K562 (cell line): Measurements from ENCODE around the gene ITGA2B. TPM values are rescaled to one million over a fixed set of nuclear protein-coding genes. Genes with fewer than 3 reads are reported as not detected.

Experiments used
- ATAC-seq: fragments of 200-7000 bp; cut with Tn5 transposase; 3 replicates; pipeline ENCODE4 v1.9.1; 2020; ENCODE audit warnings: moderate library complexity
- Bru-seq: library from RNA; stranded (reverse); fragments of 400-500 nt; gene quantifications from one replicate; lab custom pipeline; 2021; lab: Mats Ljungman, UMichigan
- BruChase-seq, 2 experiments: library from RNA; stranded (reverse); fragments of 400-500 nt; gene quantifications; one replicate each; lab custom pipeline; 2021; lab: Mats Ljungman, UMichigan
- BruUV-seq: library from RNA; stranded (reverse); fragments of 400-500 nt; replicated peaks from 2 replicates; lab custom pipeline; 2021; lab: Mats Ljungman, UMichigan
- CTCF ChIA-PET: fragments of 300-600 bp; formaldehyde crosslinking; extraction: SDS; loops from one replicate; lab custom pipeline; 2021; ENCODE audit warnings: low intra/inter-chr PET ratio; lab: Yijun Ruan, JAX
- POLR2A ChIA-PET: fragments of 300-600, 350-650 bp; sonication (Branson Sonifier 250); formaldehyde crosslinking; extraction: SDS; loops from one replicate; lab custom pipeline; 2021; ENCODE audit warnings: antibody characterized with exemption, inconsistent platforms; lab: Yijun Ruan, JAX
- DNase-seq, 4 experiments: peaks; one replicate each; pipeline versions ENCODE4 v3.0.0 to v3.0.0-alpha.2; 2011 to 2018; ENCODE audit warnings: low spot score in 3 of 4, mixed read lengths in 3 of 4; ENCODE audit errors: extremely low read depth in 1 of 4
- FAIRE-seq: peaks from 2 replicates; lab custom pipeline; 2011; peaks lifted over from hg19 to GRCh38; lab: Jason Lieb, UNC
- H2AFZ ChIP-seq: 2 replicates; pipeline ENCODE4 v1.6.0; 2011; ENCODE audit warnings: low read depth, low read length, control low read depth, inconsistent platforms
- H3K27ac ChIP-seq: fragments of 200-600 bp; 3 replicates; pipeline ENCODE4 v1.8.0; 2011; ENCODE audit warnings: low read depth, mild to moderate bottlenecking, control low read depth, inconsistent platforms, low read length, moderate library complexity, mixed read lengths; ENCODE audit errors: extremely low read depth
- H3K27me3 ChIP-seq, 2 experiments: fragments of 300-600 bp in 1 of 2; 2 replicates in 1 of 2; 3 replicates in 1 of 2; pipeline versions ENCODE4 v1.6.0 to v1.8.0; 2011; ENCODE audit warnings: inconsistent platforms in 2 of 2, low read length in 2 of 2, mild to moderate bottlenecking in 1 of 2, mixed read lengths in 1 of 2, moderate library complexity in 1 of 2; ENCODE audit not compliant: control insufficient read depth in 2 of 2, insufficient read depth in 2 of 2
- H3K36me3 ChIP-seq: fragments of 300-600 bp; 3 replicates; pipeline ENCODE4 v1.8.0; 2011; ENCODE audit warnings: mild to moderate bottlenecking, low read length, inconsistent platforms; ENCODE audit not compliant: control insufficient read depth, insufficient read depth
- H3K4me1 ChIP-seq, 2 experiments: fragments of 200-600 bp in 1 of 2; replicated peaks in 1 of 2; 2 replicates in 1 of 2; 3 replicates in 1 of 2; pipeline versions ENCODE4 v1.5.1 to v1.8.0; 2011; ENCODE audit warnings: inconsistent platforms in 2 of 2, low read length in 2 of 2, mild to moderate bottlenecking in 1 of 2, mixed read lengths in 1 of 2, moderate library complexity in 1 of 2; ENCODE audit not compliant: control insufficient read depth in 2 of 2, insufficient read depth in 2 of 2
- H3K4me2 ChIP-seq: 2 replicates; pipeline ENCODE4 v1.6.1; 2011; ENCODE audit warnings: low read length, control low read depth, inconsistent platforms, mixed read lengths; ENCODE audit not compliant: insufficient read depth
- H3K4me3 ChIP-seq: fragments of 200-600 bp; sonication (generic), shearing (Covaris generic); 2 replicates; pipeline ENCODE4 v1.5.1; 2016; ENCODE audit warnings: control low read depth, inconsistent platforms
- H3K79me2 ChIP-seq: fragments of 200-600 bp; 3 replicates; pipeline ENCODE4 v1.8.0; 2011; ENCODE audit warnings: low read length, inconsistent platforms; ENCODE audit not compliant: control insufficient read depth, insufficient read depth
- H3K9ac ChIP-seq, 2 experiments: 2 replicates each; pipeline versions ENCODE4 v1.6.0 to v1.6.1; 2011; ENCODE audit warnings: low read depth in 2 of 2, low read length in 2 of 2, control low read depth in 1 of 2, inconsistent platforms in 1 of 2, mild to moderate bottlenecking in 1 of 2, mixed read lengths in 1 of 2; ENCODE audit not compliant: insufficient read depth in 1 of 2
- H3K9me1 ChIP-seq: one replicate; pipeline ENCODE4 v1.6.0; 2011; ENCODE audit warnings: inconsistent platforms, mild to moderate bottlenecking, low read length, moderate library complexity; ENCODE audit not compliant: control insufficient read depth, insufficient read depth
- H3K9me3 ChIP-seq: replicated peaks from 2 replicates; pipeline ENCODE4 v1.5.1; 2011; ENCODE audit warnings: low read depth, low read length, inconsistent platforms; ENCODE audit not compliant: control insufficient read depth, insufficient read depth
- H4K20me1 ChIP-seq: replicated peaks from 2 replicates; pipeline ENCODE4 v1.6.1; 2011; ENCODE audit warnings: low read length, inconsistent platforms, mixed read lengths; ENCODE audit not compliant: control insufficient read depth, insufficient read depth
- FOXJ3 ChIP-seq: sonication (generic); formaldehyde crosslinking; IDR thresholded peaks from 2 replicates; pipeline ENCODE4 v1.4.0; 2020; ENCODE audit warnings: mild to moderate bottlenecking, missing genetic modification reagents
- MAFF ChIP-seq: IDR thresholded peaks from 2 replicates; pipeline ENCODE4 v1.6.1; 2012; ENCODE audit warnings: low read length, improper control_type of control experiment
- MAFK ChIP-seq: IDR thresholded peaks from 2 replicates; pipeline ENCODE4 v1.6.1; 2011; ENCODE audit warnings: low read length, improper control_type of control experiment
- NFYB ChIP-seq: IDR thresholded peaks from 2 replicates; pipeline ENCODE4 v1.6.1; 2011; ENCODE audit warnings: mild to moderate bottlenecking, moderate library complexity; ENCODE audit not compliant: insufficient read length; ENCODE audit errors: extremely low read depth
- NR1H2 ChIP-seq: sonication (generic); formaldehyde crosslinking; IDR thresholded peaks from 2 replicates; pipeline ENCODE4 v1.4.0; 2020; ENCODE audit warnings: mild to moderate bottlenecking, missing genetic modification reagents
- PHF8 ChIP-seq: fragments of 200-600 bp; sonication (generic); IDR thresholded peaks from 2 replicates; pipeline ENCODE4 v1.6.1; 2012; ENCODE audit warnings: mixed run types, mild to moderate bottlenecking, inconsistent platforms, low read length, moderate library complexity, borderline replicate concordance
- RHOXF2B ChIP-seq: fragments of 250-450 bp; sonication (Bioruptor Pico); conservative IDR thresholded peaks from 2 replicates; pipeline ENCODE4 v1.5.1; 2021
- ZNF124 ChIP-seq: sonication (generic); formaldehyde crosslinking; IDR thresholded peaks from 2 replicates; pipeline ENCODE4 v1.8.1; 2022; ENCODE audit warnings: missing genetic modification reagents
- ZNF175 ChIP-seq: fragments of 200-800 bp; sonication (Bioruptor generic); IDR thresholded peaks from 2 replicates; pipeline ENCODE4 v1.6.1; 2016; ENCODE audit warnings: low read depth, mild to moderate bottlenecking, missing genetic modification characterization, missing compliant biosample characterization
- WGBS: fragments of 100-300 bp; shearing (Covaris generic); methylation state at CpG from one replicate; pipeline ENCODE4 v1.1.6; 2016; ENCODE audit warnings: low coverage, mixed read lengths; ENCODE audit not compliant: insufficient coverage; ENCODE audit errors: missing lambda C conversion rate; 5-methylcytosine and 5-hydroxymethylcytosine counted together
- in situ Hi-C: fragments of 300-500 bp; cut with MboI; formaldehyde crosslinking; loops from 4 replicates; pipeline ENCODE4 v1.15.0; 2018; ENCODE audit warnings: inconsistent platforms, mixed read lengths
- intact Hi-C: fragments of 100-400 bp; cut with micrococcal nuclease; formaldehyde crosslinking; loops from 2 replicates; pipeline ENCODE4 v1.14.2; 2022
- long read RNA-seq, 3 experiments: library from polyadenylated mRNA in 2 of 3; library from RNA in 1 of 3; unstranded in 2 of 3; stranded (forward) in 1 of 3; transcript quantifications; one replicate each; pipeline ENCODE4 v2.0.0, GENCODE V29; 2019 to 2022
- polyA minus RNA-seq, 3 experiments: library from RNA; depleted of rRNA, polyadenylated mRNA; stranded (reverse); fragments of >200 nt; gene quantifications; 2 replicates each; pipeline ENCODE4 v1.2.3, GENCODE V29; 2011
- polyA plus RNA-seq, 8 experiments: library from polyadenylated mRNA; depleted of rRNA in 4 of 8; stranded (reverse) in 5 of 8; unstranded in 3 of 8; fragments of >200 nt; fragmentation: Nextera tagmentation in 2 of 8; fragmentation: Illumina TruSeq in 1 of 8; extraction: Ambion mirVana in 2 of 8; extraction: Trizol in 1 of 8; gene quantifications; 2 replicates each; pipeline versions ENCODE4 v1.2.1 to v1.2.3, GENCODE V29; 2011 to 2014; ENCODE audit warnings: inconsistent platforms in 1 of 8, missing spikeins in 1 of 8
- total RNA-seq, 7 experiments: library from RNA; depleted of rRNA in 6 of 7; stranded (reverse); fragments of >200 nt in 6 of 7; fragmentation: Illumina TruSeq in 2 of 7; extraction: Trizol in 2 of 7; gene quantifications; 2 replicates each; pipeline versions ENCODE4 v1.2.1 to v1.2.3, GENCODE V29; 2011 to 2021; ENCODE audit warnings: low replicate concordance in 1 of 7
- TF ChIP-seq, protein P1 (sequence below): fragments of 450-650 bp; IDR thresholded peaks from 2 replicates; pipeline ENCODE4 v1.6.1; 2016; ENCODE audit warnings: antibody characterized with exemption
- TF ChIP-seq, protein P2 (sequence below), 3 experiments: IDR thresholded peaks in 2 of 3; conservative IDR thresholded peaks in 1 of 3; 2 replicates each; pipeline ENCODE4 v1.5.1; 2011 to 2012; ENCODE audit warnings: low read length in 3 of 3, mild to moderate bottlenecking in 3 of 3, control low read depth in 2 of 3, improper control_type of control experiment in 1 of 3, inconsistent platforms in 1 of 3, low read depth in 1 of 3, mixed read lengths in 1 of 3, moderate library complexity in 1 of 3; ENCODE audit not compliant: insufficient read depth in 2 of 3
- TF ChIP-seq, protein P3 (sequence below): sonication (generic); formaldehyde crosslinking; IDR thresholded peaks from 2 replicates; pipeline ENCODE4 v1.8.1; 2022; ENCODE audit warnings: missing genetic modification reagents

Gene ITGA2B
- total RNA-seq (2011; cell fraction: chromatin; rRNA removed; ENCODE audit: low replicate concordance), result 22.8 and 48.7 TPM in 2 replicates
- 27.3 and 34.7 TPM in 2 replicates for total RNA-seq (2011; cell fraction: nucleolus; rRNA removed)
- total RNA-seq (2011; cell fraction: nucleoplasm; rRNA removed), result 19.9 and 22.4 TPM in 2 replicates
- total RNA-seq (2014; rRNA removed) (8.8 and 14.2 TPM in 2 replicates), total RNA-seq (2014; rRNA removed; fragmentation: Illumina TruSeq; extraction: Trizol) (3.3 and 5.6 TPM in 2 replicates), total RNA-seq (2015; rRNA removed; fragmentation: Illumina TruSeq; extraction: Trizol) (4.8 and 5.2 TPM in 2 replicates), total RNA-seq (2021) (25.1 and 26.4 TPM in 2 replicates), polyA plus RNA-seq (2011; rRNA removed) (3.5 and 9.4 TPM in 2 replicates), polyA plus RNA-seq (2014; fragmentation: Illumina TruSeq; extraction: Trizol) (7.9 and 10.1 TPM in 2 replicates), polyA plus RNA-seq (2014; fragmentation: Nextera tagmentation; extraction: Ambion mirVana) (1 to 10 TPM; 1.1 to 1.6 TPM), polyA plus RNA-seq (2014; rRNA removed) (16.9 and 17.0 TPM in 2 replicates), polyA minus RNA-seq (2011; rRNA and poly(A)+ RNA removed) (1.8 and 2.6 TPM in 2 replicates), Bru-seq, nascent RNA (percentile 55 among the genes with signal in this experiment), BruChase-seq, experiment 1, labeled RNA remaining after a 2-hour chase (percentile 49 among the genes with signal in this experiment), BruChase-seq, experiment 2, labeled RNA remaining after a 6-hour chase (percentile 52 among the genes with signal in this experiment)
- polyA plus RNA-seq (2011; cell fraction: cytosol; rRNA removed), result 4.3 and 5.3 TPM in 2 replicates
- polyA plus RNA-seq (2011; cell fraction: nucleus; rRNA removed), result 35.4 and 49.7 TPM in 2 replicates
- polyA plus RNA-seq (2012), result 16.0 and 29.7 TPM in 2 replicates
- 5.7 and 7.7 TPM in 2 replicates for polyA minus RNA-seq (2011; cell fraction: cytosol; rRNA and poly(A)+ RNA removed)
- 10.6 and 13.4 TPM in 2 replicates for polyA minus RNA-seq (2011; cell fraction: nucleus; rRNA and poly(A)+ RNA removed)
- long read RNA-seq, experiment 1, partial matches to known transcripts, result 5 of 14 reads
- long read RNA-seq, experiment 1, other reads (novel, unspliced or antisense), result 9 of 14 reads
- long read RNA-seq, experiment 2, partial matches to known transcripts, result 3 of 10 reads
- long read RNA-seq, experiment 2, other reads (novel, unspliced or antisense), result 7 of 10 reads
- long read RNA-seq, experiment 3, result 0 reads

DNA sequence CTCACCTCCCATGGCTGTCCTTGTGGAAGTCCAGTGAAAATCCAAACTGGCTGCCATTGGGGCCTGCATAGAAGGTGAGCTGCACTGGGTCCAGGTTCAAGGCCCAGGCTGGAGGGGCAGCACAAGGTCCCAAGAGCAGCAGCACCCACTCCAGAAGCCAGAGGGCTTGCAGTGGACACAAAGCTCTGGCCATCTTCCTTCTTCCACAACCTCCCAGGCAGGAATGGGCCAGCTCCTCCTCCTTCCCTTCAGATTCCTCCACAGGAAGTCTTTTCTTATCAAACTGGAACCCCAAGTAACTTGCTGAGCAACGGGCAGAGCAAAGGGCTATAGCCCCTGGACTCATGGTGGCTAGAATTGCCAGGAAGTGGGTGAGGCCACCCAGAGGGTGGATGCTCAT, at the start of gene ITGA2B:
TSS of gene ITGA2B (minus strand) at position 369 of the 400 bp plus-strand sequence. CDS start at position 193, 176 bp downstream.
- POLR2A ChIA-PET, result interaction anchor here (0.6 to 1.4 kb wide), 5 partner anchors 14 to 191 kb away, joined by 3 to 6 read pairs (median 3); partner anchors contain the start of gene FAM171A2
- no peaks in the 10 kb centered on the region for H3K27me3 ChIP-seq
- FAIRE-seq, result no peak
- TF ChIP-seq, protein P1, sequence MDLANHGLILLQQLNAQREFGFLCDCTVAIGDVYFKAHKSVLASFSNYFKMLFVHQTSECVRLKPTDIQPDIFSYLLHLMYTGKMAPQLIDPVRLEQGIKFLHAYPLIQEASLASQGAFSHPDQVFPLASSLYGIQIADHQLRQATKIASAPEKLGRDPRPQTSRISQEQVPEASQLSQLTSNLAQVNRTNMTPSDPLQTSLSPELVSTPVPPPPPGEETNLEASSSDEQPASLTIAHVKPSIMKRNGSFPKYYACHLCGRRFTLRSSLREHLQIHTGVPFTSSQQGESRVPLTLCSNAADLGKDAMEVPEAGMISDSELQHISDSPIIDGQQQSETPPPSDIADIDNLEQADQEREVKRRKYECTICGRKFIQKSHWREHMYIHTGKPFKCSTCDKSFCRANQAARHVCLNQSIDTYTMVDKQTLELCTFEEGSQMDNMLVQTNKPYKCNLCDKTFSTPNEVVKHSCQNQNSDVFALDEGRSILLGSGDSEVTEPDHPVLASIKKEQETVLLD, result no peak
- TF ChIP-seq ZNF175, result no peak
- TF ChIP-seq NR1H2 (CRISPR knock-in tag), result no peak
- no peak for TF ChIP-seq RHOXF2B
- TF ChIP-seq ZNF124 (CRISPR knock-in tag), result no peak
- TF ChIP-seq, protein P2, sequence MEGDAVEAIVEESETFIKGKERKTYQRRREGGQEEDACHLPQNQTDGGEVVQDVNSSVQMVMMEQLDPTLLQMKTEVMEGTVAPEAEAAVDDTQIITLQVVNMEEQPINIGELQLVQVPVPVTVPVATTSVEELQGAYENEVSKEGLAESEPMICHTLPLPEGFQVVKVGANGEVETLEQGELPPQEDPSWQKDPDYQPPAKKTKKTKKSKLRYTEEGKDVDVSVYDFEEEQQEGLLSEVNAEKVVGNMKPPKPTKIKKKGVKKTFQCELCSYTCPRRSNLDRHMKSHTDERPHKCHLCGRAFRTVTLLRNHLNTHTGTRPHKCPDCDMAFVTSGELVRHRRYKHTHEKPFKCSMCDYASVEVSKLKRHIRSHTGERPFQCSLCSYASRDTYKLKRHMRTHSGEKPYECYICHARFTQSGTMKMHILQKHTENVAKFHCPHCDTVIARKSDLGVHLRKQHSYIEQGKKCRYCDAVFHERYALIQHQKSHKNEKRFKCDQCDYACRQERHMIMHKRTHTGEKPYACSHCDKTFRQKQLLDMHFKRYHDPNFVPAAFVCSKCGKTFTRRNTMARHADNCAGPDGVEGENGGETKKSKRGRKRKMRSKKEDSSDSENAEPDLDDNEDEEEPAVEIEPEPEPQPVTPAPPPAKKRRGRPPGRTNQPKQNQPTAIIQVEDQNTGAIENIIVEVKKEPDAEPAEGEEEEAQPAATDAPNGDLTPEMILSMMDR (IDR thresholded peaks at IDR 0.05 in 2 of 3, conservative IDR thresholded peaks at IDR 0.05 in 1 of 3; ENCODE audit: insufficient read depth in 2 of 3, low read depth in 1 of 3, low read length in 3 of 3), result 0 out of 6 replicates have a peak, but pooled peaks of 1 of the 3 experiments have one; percentile 6
- no peak for TF ChIP-seq PHF8
- no peak for TF ChIP-seq FOXJ3 (CRISPR knock-in tag)
- TF ChIP-seq NFYB, result no peak
- TF ChIP-seq, protein P3, sequence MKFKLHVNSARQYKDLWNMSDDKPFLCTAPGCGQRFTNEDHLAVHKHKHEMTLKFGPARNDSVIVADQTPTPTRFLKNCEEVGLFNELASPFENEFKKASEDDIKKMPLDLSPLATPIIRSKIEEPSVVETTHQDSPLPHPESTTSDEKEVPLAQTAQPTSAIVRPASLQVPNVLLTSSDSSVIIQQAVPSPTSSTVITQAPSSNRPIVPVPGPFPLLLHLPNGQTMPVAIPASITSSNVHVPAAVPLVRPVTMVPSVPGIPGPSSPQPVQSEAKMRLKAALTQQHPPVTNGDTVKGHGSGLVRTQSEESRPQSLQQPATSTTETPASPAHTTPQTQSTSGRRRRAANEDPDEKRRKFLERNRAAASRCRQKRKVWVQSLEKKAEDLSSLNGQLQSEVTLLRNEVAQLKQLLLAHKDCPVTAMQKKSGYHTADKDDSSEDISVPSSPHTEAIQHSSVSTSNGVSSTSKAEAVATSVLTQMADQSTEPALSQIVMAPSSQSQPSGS (CRISPR knock-in tag), result no peak
- no peak for TF ChIP-seq MAFF
- no peak for TF ChIP-seq MAFK

More for the DNA sequence above, at the start of gene ITGA2B:
- Histone ChIP-seq H3K36me3 (no peaks in the 10 kb centered on the region), H3K4me2 (peak within 1 kb of the TSS; percentile 63), H3K9me3 (no peaks in the 10 kb centered on the region), H3K9ac (peak within 1 kb of the TSS; percentile 47 to 62; a peak in 3 of 4 replicates), H3K27ac (peak within 1 kb of the TSS; percentile 79), H3K4me1 (peaks cover 43 to 53% of the 10 kb centered on the region in 2 experiments), H3K4me3 (peak within 1 kb of the TSS; percentile 5; the same call in 1 of the 2 replicates), H3K79me2 (peaks cover 7% of the 10 kb centered on the region; the same call in 2 of the 3 replicates), H4K20me1 (no peaks in the 10 kb centered on the region), H2AFZ (peak within 1 kb of the TSS; percentile 89), H3K9me1 (no peaks in the 10 kb centered on the region)
- WGBS, result 0% methylated on average over 1 of the region's 1 CpG
- in situ Hi-C loops, result no loop called here
- peak in 2 of 4 experiments; percentile 36 to 39 for DNase-seq
- intact Hi-C loops, result loop anchor here (5.0 kb wide), 1 partner anchor 113 kb away; the partner anchor contains the start of gene GPATCH8
- TSS peak; percentile 80 for BruUV-seq
- CTCF ChIA-PET, result no interaction called here
- ATAC-seq, result peak; percentile 4; the same call in 2 of the 3 replicates
